LoVo (cell line): ENCODE results near the gene LIPG.

Source experiments
- DNase-seq: peaks from one replicate; pipeline ENCODE4 v3.0.0-alpha.2; 2016; ENCODE audit warnings: low spot score

LIPG gene

DNA sequence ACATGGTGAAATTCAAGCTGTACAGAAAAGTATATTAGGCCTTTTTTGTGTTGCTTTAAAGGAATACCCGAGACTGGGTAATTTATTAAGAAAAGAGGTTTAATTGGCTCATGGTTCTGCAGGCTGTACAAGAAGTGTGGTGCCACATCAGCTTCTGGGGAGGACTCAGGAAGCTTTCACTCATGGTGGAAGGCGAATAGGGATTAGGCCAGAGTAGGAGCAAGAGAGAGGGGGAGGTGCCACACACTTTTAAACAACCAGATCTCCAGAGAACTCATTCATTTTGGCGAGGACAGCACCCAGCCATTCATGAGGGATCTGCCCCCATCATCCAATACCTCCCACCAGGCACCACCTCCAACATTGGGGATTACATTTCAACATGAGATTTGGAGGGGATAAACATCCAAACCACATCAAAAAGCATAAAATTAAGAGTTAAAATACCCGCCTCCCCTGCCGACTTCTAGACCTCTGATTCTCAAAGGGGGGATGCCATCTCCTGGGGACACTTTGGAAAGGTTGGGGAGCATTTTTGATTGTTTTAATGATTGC lies 15.1 kb upstream of the LIPG start:
- DNase-seq, result no peak

DNA sequence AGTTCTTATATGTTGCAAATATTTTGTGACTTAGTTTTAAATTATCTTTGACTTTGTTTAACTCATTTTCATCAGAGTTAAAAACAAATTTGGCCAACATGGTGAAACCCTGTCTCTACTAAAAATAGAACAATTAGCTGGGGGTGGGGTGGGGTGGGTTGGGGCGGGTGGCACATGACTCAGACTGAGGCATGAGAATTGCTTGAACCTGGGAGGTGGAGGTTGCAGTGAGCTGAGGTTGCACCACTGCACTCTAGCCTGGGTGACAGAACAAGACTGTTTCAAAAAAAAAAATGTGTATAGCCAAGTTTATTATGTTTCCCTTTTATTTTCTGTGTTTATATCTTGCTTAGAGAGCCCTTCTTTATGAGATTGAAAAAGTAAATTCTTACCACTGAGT lies 14.2 kb upstream of the LIPG start:
- no peak for DNase-seq

DNA sequence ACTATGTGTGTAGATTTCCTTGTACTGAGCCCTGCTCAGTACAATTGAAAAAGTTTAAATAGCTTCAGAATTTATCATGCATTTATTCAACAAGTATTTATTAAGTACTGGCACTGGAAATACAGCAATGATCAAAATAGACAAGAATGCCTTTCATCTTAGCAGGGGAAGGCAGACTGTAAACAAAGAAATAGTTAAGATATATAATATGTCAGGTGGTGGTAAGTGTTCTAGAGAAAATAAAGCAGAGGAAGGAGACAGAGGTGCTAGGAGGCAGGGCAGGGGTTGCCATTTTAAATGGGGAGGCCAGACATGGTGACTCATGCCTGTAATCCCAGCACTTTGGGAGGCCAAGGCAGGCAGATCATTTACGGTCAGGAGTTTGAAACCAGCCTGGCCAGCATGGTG lies 13.6 kb upstream of the LIPG start:
- peak; percentile 47 for DNase-seq

DNA sequence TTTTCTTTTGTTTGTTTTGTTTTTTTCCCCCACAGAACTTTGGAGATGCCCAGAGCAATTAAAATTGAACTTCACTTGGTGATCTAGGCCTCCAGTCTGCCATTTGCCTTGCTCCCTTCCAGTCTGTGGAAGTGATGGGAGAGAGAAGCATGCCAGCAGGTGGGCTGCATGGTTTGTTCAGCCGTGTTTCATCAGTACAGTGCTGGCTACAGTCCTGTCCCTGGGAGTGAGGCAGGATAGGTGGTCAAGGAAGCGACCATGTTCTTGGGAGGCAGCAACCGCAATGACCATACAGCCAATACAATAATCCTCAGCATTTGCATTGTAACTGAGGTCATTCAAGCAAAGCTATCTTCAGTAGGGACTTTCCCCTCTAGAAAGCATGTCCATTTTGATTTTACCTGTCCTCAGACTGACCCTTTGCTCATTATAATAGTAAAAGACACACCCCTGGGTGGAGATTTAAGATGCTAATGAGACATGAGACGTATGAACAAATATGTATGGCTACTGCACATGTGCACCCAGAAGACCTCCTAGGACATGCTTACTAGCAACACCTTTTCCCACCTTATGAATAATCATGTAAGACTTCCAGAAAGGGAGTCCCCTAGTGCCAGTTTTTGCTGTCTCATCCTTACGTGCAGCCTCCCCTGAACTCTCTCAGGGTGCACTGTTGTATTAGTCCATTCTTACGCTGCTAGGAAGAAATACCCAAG lies 11.1 kb upstream of the LIPG start:
- no peak for DNase-seq

DNA sequence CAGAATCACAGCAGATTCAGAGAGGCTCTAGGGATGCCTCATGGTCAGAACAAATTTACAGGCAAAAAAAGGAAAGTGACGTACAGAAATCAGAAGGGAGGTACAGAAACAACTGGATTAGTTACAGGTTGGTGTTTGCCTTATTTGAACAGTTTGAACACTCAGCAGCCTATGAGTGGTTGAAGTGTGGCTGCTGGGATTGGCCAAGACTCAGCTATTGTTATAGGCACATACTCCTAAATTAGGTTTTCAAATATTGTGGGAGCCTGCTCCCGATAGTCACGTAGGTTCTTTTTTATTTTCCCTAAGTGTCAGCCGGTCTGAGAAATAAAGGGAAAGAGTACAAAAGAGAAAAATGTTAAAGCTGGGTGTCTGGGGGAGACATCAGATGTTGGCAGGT lies 8.9 kb upstream of the LIPG start:
- no peak for DNase-seq

DNA sequence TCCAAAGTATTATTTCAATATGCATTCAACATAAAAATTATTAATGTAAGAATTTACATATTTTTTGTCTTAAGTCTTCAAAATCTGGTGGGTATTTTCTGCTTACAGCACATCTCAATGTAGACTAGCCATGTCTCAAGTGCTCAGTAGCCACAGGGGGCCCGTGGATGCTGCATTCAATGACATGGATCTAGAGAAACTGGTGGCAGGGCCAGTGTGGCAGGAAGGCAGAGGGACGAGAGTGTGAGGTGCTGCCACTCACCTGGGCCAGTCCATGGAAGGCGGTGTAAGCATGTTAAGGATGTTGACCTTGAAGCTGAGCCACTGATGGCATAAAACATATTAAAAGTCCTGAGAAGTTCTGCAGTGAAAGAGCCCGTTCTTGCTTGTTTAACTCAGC lies 6.2 kb upstream of the LIPG start:
- no peak for DNase-seq

DNA sequence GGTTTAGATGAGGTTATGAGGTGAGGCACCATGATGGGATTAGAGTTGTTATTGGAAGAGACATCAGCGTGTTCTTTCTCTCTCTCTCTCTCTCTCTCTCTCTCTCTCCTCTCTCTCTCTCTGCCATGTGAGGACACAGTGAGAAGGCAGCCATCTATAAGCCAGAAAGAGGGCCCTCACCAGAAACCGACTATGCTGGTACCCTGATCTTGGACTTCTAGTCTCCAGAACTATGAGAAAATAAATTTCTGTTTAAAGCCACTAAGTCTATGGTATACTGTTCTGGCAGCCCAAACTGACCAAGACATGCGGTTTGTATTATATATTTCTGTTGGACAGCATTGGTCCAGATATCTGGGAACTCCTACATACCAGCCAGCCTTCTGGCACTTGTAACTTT lies 3.5 kb upstream of the LIPG start:
- DNase-seq, result no peak

DNA sequence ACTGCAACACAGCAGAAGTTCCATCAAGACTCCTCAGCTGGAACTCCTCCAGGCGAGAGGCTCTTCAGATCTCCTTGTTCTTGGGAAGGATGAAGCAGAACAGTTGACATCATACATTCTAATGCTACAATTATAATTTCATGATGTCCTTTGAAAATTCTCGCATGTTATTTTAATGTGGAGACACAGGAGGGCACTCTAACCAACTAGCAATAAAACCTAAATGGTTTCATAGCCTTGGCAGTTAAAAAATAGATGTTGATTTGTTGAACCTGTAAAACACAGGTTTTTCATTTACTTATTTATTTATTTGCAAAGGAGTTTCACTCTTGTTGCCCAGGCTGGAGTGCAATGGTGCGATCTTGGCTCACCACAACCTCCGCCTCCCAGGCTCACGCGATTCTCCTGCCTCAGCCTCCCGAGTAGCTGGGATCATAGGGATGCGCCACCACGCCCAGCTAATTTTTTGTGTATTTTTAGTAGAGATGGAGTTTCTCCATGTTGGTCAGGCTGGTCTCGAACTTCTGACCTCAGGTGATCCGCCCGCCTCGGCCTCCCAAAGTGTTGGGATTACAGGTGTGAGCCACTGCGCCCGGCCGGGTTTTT lies 2.4 kb upstream of the LIPG start:
- peak; percentile 47 for DNase-seq

DNA sequence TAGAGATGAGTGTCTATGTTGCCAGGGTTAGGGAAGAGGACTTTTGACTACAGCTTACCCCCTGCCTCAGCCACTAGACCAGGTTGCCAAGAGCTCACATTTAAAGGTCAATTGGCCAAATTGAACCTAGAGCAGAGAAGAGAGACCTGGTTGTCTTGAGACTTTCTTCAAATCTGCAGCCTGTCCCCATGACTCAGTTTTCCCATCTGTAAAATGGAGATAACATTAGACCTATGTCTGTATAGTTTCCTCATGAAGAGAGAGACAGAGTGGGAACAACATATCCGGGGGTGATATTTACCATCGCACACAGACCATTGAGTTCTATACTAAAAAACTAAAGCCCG lies 1.6 kb upstream of the LIPG start:
- DNase-seq, result no peak

DNA sequence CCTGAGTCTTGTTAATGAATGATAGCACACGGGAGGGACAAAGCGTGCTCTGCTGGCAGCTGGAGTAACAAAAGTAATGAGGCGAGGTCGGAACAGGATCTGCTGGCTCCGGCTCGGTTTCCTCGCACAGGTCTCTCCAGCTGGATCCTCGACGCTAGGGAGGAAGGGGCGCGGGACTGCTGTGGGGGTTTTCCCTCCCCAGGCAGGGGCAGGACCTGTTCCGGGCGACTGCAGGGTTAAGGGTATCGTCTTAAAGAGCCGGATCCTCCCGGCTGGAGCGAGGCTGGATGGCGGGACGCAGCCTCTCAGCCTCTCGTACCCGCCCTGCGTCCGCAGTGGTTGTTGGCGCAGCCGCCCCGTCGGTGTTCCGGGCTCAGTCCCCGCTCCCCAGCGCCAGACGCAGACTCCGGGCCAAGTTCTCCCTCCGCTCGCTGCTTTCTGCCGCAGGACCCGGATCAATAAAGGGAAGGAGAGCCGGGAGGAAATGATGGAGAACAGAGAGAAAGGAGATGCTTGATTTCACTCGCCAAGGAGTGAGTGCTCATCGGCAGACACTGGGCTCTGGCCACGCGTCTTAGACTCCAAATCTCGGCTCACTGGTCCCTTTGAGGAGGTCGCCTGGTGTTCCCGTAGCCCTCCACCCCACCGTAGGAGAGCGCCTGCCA lies 1.1 kb upstream of the LIPG start:
- DNase-seq, result peak; percentile 32

DNA sequence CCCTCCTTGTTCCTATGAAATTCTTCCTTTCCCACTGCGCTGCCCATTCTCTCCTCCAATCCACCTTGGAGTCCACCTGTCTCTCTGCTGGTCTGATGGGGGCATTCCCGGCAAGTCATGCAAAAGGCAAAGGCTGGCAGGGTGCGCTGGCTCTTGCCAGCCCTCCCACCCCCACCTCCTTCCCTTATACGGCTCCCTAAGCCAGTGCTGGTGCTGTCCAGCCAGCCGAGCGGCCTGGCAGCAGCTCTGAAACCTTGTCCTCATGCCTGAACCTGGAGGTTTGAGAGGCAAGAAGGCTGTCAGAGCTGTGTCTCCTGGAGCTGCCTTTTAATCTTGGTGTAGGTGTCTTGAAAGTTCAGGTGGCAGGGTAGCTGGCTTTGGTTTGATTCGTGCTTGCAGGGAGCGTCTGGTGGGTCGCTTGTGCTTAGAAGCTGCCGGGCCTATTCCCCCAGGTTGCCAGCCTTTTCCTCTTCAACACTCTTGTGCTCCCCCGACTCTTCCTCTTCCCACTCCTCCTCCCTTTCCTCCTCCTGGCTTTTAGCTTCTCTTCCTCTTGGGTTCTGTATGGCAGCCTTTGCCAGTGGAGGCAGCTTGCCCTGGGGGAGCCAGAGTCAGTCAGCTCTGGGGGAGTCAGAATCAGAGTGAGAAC lies 748 bp downstream of the LIPG start:
- DNase-seq, result no peak

DNA sequence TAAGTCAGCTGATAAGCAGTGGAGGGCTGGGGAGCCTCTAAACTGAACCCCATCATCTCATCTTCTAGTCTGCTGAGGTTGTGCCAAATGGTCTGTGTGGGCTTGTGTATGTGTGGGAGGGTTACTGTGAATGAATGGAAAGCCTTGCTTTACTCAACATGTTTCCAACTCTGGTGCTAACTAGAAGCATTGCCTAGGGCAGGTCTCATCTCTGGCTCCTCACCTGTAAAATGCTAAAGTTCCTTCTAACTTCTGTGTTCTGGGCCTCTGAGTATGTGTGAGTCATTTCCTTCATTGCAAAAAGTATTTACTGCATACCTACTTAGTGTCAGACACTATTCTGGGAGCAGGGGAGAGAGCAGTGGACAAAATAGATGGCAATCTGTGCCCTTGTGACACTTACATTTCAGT lies 1.3 kb downstream of the LIPG start:
- peak; percentile 55 for DNase-seq

DNA sequence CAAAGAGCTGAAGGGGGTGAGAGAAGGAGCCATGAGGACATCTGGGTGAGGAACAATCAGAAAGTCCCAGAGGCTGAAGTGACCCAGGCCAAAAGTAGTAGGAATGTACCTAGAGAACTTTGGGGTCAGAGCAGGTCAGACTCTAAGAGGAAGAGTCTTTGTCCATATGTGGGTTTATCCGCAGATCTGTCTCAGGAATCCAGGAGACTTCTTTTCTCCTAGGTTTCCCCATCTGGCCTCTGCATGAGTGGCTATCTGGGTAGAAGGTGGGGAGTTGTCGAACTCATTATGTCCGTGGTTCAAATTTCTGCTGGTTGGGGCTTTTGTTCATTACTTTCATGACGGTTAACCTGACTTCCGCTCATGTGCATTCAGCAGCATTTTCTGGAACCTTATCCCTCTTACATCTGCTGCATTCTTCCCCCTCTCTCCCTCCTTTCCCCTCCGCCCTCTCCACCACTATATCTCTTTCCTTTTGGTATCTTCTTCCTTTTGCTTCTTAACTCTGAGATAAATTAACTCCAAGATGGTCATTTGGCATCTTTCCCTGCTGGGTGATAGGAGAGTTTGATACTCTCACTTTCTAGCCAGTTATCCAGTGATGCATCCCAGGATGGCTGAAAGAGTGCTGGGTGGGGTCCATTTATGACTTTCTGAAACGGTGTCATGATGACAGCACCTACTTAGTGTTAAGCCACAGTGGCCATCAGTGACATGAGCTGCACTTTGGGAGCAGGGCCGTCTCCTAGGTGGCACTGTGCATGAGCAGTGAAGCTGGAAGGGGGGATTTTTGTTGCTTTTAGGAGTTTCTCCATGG lies 2.1 kb downstream of the LIPG start:
- DNase-seq, result peak; percentile 14

DNA sequence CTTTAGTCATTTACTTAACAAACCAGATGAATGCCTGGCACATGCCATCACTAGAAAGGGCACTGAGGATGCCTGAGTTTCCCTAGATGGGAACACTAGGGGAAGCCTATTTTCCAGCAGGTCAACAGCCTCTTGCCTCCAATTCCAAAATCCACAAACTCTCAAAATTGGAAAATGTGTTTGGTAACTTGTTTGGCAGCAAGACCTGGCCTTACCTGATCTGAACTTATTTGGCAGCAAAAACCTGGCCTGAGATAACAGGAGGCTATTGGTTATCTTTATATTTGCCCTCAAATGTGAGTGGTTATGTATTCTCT lies 2.6 kb downstream of the LIPG start:
- DNase-seq, result no peak

DNA sequence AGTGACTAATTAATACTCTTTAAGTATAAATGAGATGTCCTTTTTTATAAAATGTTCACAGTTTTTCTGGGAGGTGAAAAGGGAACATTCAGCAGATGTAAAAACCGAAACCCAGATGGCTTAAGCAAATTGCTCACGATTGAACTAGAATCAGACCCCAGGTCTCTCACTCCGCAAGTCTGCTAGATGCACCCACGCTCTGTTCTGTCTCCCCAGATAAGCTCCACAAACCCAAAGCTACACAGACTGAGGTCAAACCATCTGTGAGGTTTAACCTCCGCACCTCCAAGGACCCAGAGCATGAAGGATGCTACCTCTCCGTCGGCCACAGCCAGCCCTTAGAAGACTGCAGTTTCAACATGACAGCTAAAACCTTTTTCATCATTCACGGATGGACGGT lies 3.2 kb downstream of the LIPG start:
- DNase-seq, result no peak

DNA sequence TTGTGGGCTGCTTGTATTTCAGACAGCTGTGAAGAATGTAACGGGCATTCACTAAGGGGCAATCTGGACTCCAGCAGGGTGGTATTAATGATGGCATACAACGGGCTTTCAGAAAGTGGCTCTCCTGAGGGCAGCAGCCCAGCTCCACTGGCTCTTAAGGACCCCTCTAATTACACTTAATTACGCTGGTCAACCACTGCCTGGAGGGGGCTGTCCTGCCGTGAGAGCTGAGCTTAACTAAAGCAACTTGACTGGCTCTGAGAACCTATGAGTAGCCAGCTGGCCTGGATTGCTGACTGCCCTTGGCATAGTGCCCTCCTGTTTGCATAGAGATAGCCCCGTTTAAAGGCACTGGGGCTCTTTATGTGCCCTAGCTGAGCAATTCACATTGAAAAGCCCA lies 3.8 kb downstream of the LIPG start:
- DNase-seq, result no peak

DNA sequence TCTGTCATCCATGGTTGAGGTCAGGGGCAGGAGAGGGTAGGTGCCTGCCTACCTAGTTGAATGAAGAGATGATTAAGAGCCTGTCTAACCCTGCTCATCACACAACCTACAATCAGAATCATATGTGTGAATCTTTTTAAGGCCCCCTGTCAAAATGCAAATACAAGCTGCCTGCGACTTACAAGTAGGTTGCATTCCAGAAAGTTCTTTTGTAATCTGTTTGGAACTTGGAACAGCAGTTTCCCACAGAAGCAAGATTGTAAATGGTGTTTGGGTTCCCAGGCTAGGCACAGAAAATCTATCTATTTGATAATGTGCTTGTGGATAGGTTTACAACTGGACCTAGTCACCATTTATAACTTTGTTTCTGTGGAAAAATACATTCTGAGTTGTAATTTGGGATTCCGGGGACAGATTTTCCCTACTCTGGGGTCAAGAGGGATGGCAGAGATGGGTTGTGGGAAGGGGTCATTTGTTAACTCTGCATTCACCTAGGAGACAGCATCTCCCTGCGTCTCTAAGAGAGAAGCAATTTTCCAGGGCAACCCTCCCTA lies 4.4 kb downstream of the LIPG start:
- DNase-seq, result no peak

DNA sequence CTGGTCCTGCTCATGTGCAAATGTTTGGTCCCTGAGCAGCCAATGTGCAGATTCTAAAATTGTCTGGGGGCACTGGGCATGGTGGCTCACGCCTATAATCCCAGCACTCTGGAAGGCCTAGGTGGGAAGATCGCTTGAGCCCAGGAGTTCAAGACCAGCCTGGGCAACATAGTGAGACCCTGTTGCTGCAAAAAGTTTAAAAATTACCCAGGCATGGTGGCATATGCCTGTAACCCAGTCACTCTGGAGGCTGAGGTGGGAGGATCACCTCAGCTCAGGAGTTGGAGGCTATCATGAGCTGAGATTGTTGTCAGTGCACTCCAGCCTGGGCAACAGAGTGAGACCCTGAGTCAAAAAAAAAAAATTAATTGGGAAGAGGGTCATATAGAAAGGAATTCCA lies 5.1 kb downstream of the LIPG start:
- no peak for DNase-seq

DNA sequence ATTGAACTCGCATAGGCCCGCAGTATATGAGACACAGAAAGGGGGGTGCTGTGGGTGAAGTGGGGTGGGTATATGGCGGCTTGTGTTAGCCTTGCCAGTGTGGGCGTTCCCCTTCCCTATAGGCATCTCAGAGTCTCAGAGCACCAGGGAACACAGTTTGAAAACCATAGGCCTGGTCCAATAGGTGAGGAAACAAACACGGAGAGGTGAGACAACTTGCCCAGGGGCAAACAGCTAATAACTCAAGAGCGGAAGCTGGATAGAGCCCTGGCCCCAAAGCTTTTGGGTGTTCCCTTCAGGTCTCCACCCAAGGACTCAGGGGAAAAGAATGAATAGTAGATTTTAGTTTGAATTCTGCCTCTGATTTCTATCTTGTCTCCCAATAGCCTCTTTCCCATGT lies 7.9 kb downstream of the LIPG start:
- no peak for DNase-seq

DNA sequence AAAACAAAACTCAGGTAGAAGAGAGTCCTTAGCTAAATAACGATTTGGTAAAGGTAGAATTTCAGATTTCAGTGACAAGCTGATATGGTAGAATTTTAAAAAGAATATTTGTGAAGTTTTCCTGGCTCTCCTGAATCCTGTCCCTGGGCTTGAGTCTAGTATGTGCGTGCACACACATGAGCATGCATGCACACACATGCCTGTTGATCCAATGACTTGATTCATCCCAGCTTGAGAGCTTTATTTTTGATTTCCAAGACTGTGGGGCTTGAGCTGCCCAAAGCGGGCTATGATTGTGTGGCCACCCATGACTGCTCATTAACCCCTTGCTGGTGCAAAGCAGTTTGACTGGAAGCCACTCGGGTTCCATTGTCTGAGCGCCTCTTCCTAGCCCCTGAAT lies 9.0 kb downstream of the LIPG start:
- DNase-seq, result no peak

DNA sequence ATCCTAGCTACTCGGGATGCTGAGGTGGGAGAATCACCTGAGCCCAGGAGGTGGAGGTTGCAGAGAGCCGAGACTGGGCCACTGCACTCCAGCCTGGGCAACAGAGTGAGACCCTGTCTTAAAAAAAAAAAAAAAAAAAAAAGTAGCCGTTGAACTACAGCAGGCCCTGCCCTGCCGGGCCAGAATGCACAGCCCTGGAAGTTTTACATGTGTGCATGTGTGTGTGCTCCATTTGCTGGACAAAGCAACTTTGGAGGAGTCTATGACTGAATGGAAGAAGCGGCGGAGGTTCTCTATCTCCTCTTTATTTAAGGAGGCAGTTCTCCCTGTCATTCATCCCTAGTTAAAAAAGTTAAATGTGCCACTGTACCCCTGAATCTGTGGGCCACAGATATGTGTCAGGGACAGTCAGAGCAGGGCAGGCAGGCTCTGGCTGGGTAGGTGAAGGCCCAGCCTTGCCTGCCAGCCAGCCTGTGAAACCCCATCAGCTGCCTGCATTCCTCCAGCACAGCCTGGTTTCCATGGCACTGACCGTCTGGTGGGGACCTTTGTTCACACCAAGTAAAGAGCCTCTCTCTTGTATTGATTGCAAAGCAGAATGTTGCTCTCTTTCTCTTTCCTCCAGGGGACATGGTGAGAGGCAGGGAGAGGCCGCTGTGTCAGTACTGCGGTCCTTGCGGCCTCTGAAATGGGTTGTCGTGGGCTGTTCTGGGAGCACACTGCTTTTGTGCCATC lies 10.9 kb downstream of the LIPG start:
- DNase-seq, result no peak
